Smooth muscle cell (in vitro differentiated cells): ENCODE results near the gene ARMC9. TPM values are rescaled to one million over a fixed set of nuclear protein-coding genes. Genes with fewer than 3 reads are reported as not detected.

Experiments used
- DNase-seq: peaks from one replicate; lab custom pipeline; 2025; ENCODE audit not compliant: unreplicated experiment; lab: John Stamatoyannopoulos, UW
- H2AFZ ChIP-seq: fragments of 200-600 bp; sonication (generic); 2 replicates; pipeline ENCODE4 v1.6.0; 2016; ENCODE audit warnings: antibody characterized with exemption, low read depth, mild to moderate bottlenecking
- H3F3A ChIP-seq: fragments of 200-600 bp; sonication (generic); 2 replicates; pipeline ENCODE4 v1.6.0; 2017; ENCODE audit warnings: antibody characterized with exemption, low read depth
- H3K27ac ChIP-seq: fragments of 200-600 bp; sonication (generic); 2 replicates; pipeline ENCODE4 v1.5.1; 2016; ENCODE audit warnings: low read depth, mild to moderate bottlenecking
- H3K27me3 ChIP-seq: fragments of 200-600 bp; sonication (generic); 2 replicates; pipeline ENCODE4 v1.6.1; 2016; ENCODE audit warnings: low read depth, mild to moderate bottlenecking
- H3K36me3 ChIP-seq: fragments of 200-600 bp; sonication (generic); 2 replicates; pipeline ENCODE4 v1.5.1; 2016; ENCODE audit warnings: low read depth
- H3K4me1 ChIP-seq: fragments of 200-600 bp; sonication (generic); 2 replicates; pipeline ENCODE4 v1.5.1; 2016; ENCODE audit warnings: low read depth
- H3K4me2 ChIP-seq: fragments of 200-600 bp; sonication (generic); 2 replicates; pipeline ENCODE4 v1.6.0; 2016; ENCODE audit warnings: mild to moderate bottlenecking
- H3K4me3 ChIP-seq: fragments of 200-600 bp; sonication (generic); 2 replicates; pipeline ENCODE4 v1.5.1; 2016; ENCODE audit warnings: mild to moderate bottlenecking
- H3K79me2 ChIP-seq: fragments of 200-600 bp; sonication (generic); 2 replicates; pipeline ENCODE4 v1.6.0; 2016; ENCODE audit warnings: low read depth, mild to moderate bottlenecking
- H3K9ac ChIP-seq: fragments of 200-600 bp; sonication (generic); 2 replicates; pipeline ENCODE4 v1.6.0; 2016; ENCODE audit warnings: low read depth
- H3K9me3 ChIP-seq: fragments of 200-600 bp; sonication (generic); replicated peaks from 2 replicates; pipeline ENCODE4 v1.5.1; 2016; ENCODE audit warnings: low read depth
- H4K20me1 ChIP-seq: fragments of 200-600 bp; sonication (generic); 2 replicates; pipeline ENCODE4 v1.6.0; 2016; ENCODE audit warnings: low read depth
- CTCF ChIP-seq: fragments of 200-600 bp; sonication (generic); IDR thresholded peaks from 2 replicates; pipeline ENCODE4 v1.5.1; 2017; ENCODE audit warnings: borderline replicate concordance, mild to moderate bottlenecking, antibody characterized with exemption; ENCODE audit not compliant: insufficient read depth, poor library complexity, severe bottlenecking
- WGBS: methylation state at CpG from one replicate; pipeline ENCODE4 v1.1.7; 2016; ENCODE audit warnings: low lambda C conversion rate; 5-methylcytosine and 5-hydroxymethylcytosine counted together
- polyA plus RNA-seq: library from polyadenylated mRNA; unstranded; fragments of >200 nt; fragmentation: Nextera tagmentation; extraction: Ambion mirVana; gene quantifications from 2 replicates; pipeline ENCODE4 v1.2.1, GENCODE V29; 2016
- total RNA-seq: library from RNA; depleted of rRNA; stranded (reverse); fragments of >200 nt; gene quantifications from 2 replicates; pipeline ENCODE4 v1.2.3, GENCODE V29; 2014

ARMC9 gene
- total and polyA plus RNA-seq, 2 experiments from 2014 or later: 34.7 to 51.0 TPM

- Histone ChIP-seq H3K79me2 (no peaks in the 10 kb centered on the region), H3K4me1 (no peaks in the 10 kb centered on the region), H3K9ac (no peak overlapping the region), H3K4me2 (no peak overlapping the region), H3K9me3 (no peaks in the 10 kb centered on the region), H3K27me3 (no peaks in the 10 kb centered on the region), H3F3A (no peaks in the 10 kb centered on the region), H2AFZ (no peak overlapping the region), H3K27ac (no peak overlapping the region), H3K4me3 (no peak overlapping the region), H3K36me3 (no peaks in the 10 kb centered on the region), H4K20me1 (peaks cover 8% of the 10 kb centered on the region)
- no peak for TF ChIP-seq CTCF
- DNase-seq: no peak
- 95% methylated on average over 8 of the region's 8 CpGs for WGBS
These were observed 131.9 kb downstream of the ARMC9 start for GRCh38 chr2:231330311-231330710.

GRCh38 chr2:231331533-231331932 is 133.1 kb downstream of the ARMC9 start:
- Histone ChIP-seq H3K79me2 (no peaks in the 10 kb centered on the region), H3K4me2 (no peak overlapping the region), H3F3A (no peaks in the 10 kb centered on the region), H3K4me1 (no peaks in the 10 kb centered on the region), H3K36me3 (no peaks in the 10 kb centered on the region), H4K20me1 (peaks cover 13% of the 10 kb centered on the region), H3K9ac (no peak overlapping the region), H2AFZ (no peak overlapping the region), H3K27me3 (no peaks in the 10 kb centered on the region), H3K27ac (no peak overlapping the region), H3K9me3 (no peaks in the 10 kb centered on the region), H3K4me3 (no peak overlapping the region)
- WGBS: 82% methylated on average over 7 of the region's 7 CpGs
- no peak for DNase-seq
- no peak for TF ChIP-seq CTCF

- no peak for TF ChIP-seq CTCF
- H3K9ac ChIP-seq: no peak overlapping the region
- H3K27ac ChIP-seq: no peak overlapping the region
- peaks cover 13% of the 10 kb centered on the region for H4K20me1 ChIP-seq
- no peak for DNase-seq
- no peaks in the 10 kb centered on the region for H3K27me3 ChIP-seq
- H3F3A ChIP-seq: no peaks in the 10 kb centered on the region
- 93% methylated on average over 6 of the region's 6 CpGs for WGBS
- H3K4me3 ChIP-seq: no peak overlapping the region
- H2AFZ ChIP-seq: no peak overlapping the region
- H3K36me3 ChIP-seq: no peaks in the 10 kb centered on the region
- no peaks in the 10 kb centered on the region for H3K9me3 ChIP-seq
- H3K4me2 ChIP-seq: no peak overlapping the region
- H3K79me2 ChIP-seq: no peaks in the 10 kb centered on the region
- no peaks in the 10 kb centered on the region for H3K4me1 ChIP-seq
These were observed 134.0 kb downstream of the ARMC9 start for GRCh38 chr2:231332388-231332787.

DNA sequence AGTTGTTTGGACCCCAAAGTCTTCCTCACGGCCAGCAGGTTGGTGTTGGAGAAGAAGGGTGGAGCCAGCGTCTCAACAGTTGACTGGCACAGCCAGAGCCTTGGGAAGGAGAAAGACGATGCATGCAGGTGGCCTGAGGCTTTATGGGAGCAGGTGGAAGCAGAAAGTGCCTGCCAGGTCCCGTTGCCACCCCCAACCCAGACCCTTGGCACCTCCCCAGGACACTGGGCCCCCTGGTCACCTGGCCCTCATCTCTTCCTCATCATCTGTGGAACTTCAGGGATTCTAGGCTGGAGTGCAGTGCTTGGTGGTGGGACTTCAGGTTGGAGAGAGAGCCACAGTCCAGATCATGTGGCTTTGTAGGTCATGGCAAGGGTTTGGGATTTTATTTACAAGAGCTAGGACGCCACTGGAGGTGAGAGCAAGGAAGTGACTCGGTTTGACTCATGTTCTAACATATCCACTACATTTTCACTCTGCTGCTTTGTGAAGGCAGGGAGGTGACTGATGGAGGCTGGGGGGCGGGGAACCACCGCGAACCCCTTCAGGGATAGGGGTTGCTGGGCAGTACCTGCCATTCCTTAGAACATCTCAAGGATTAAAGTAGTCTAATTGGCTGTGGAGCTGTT is 134.6 kb downstream of the ARMC9 start:
- no peaks in the 10 kb centered on the region for H3F3A ChIP-seq
- H3K36me3 ChIP-seq: no peaks in the 10 kb centered on the region
- no peak overlapping the region for H3K4me2 ChIP-seq
- H3K4me3 ChIP-seq: no peak overlapping the region
- H3K79me2 ChIP-seq: no peaks in the 10 kb centered on the region
- no peaks in the 10 kb centered on the region for H3K4me1 ChIP-seq
- H2AFZ ChIP-seq: no peak overlapping the region
- DNase-seq: no peak
- H3K9me3 ChIP-seq: no peaks in the 10 kb centered on the region
- 93% methylated on average over 9 of the region's 9 CpGs for WGBS
- H4K20me1 ChIP-seq: peaks cover 13% of the 10 kb centered on the region
- no peak overlapping the region for H3K9ac ChIP-seq
- H3K27me3 ChIP-seq: no peaks in the 10 kb centered on the region
- TF ChIP-seq CTCF: no peak
- H3K27ac ChIP-seq: no peak overlapping the region
